GM21515 (cell line): Measurements from ENCODE around the gene ERICH2.
"Not testable (repeated sequence)": the region's sequence is repeated elsewhere in the genome, so short reads cannot be mapped to it uniquely, and the experiment has no call there.

Experiments used
- ATAC-seq: cut with Tn5 transposase; IDR thresholded peaks from one replicate; pipeline ENCODE4 v1.9.1; 2021; ENCODE audit not compliant: unreplicated experiment

ERICH2 gene

DNA sequence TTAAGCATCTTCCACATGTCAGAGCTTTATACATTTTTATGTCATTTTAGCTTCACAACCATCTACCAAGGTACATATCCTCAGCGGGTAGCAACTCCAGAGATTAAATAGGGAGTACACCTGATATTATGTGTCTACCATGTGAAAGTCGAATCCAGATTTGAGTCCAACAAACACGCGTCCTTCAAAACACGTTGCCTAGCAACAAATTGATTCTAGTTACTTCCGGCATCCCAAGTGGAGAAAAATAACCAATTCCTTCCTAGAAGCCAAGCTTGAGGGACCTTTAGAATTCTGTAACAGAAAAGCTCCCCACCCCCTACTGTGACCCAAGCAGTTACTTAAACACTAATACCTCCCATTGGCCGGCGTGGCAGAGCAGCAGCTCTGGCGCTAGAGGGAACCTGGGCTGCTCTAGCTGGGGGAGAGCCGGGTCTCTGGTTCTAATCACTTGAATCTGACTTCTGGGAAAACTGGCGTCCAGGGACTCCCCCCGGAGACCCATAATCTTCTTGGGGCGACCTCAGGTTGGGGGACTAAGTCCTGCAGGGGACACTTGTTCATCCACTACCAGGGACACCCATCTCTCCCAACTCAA lies at the start of gene ERICH2:
Gene ERICH2, plus strand, starts transcription at position 371 of the 598 bp plus-strand sequence. CDS start 304 bp downstream, outside the sequence.
- peak; percentile 66 for ATAC-seq

DNA sequence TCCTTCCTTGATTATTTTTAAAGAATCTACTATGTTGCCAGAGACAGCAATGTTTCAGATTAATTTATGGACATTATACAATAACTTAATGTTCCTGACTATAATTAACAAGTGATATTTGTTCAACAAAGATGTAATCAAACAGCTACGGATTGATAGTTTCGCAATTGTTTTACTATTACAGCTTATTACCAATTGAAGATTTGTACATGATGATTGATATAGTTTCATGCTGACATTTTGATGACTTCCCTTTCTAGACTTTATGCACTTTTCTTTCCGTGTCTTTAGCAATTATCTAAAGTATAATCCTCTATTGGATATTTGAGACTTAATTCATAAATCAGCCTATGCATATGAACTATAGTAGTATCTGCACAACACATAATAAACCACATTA lies 48.5 kb upstream of the ERICH2 start:
- ATAC-seq: no peak

GRCh38 chr2:170722301-170722700 lies 47.9 kb upstream of the ERICH2 start:
- no peak for ATAC-seq

DNA sequence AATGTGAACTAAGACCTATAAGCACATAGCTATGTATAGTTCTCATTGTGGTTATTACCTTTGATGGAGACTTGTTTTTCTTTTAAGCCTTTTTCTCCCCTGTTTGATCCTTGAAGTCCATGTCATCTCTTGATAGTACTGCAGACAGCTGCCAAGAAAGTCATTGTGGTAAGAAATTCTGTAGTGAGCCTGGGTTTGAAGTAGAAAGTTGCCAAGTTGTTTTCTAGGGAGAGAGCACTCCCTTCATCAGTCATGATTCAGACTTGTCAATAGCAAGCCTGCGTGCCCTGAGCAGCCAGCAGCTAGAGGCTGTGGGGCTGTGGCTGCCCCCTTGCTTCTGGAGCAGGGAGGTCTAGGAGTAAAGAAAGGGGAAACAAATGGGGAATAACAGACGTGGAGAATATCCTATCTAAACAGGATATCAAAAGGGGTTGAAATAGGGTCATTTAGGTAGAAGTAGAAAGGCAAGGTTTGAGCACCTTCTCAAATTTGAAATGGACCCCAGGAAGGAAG lies 46.7 kb upstream of the ERICH2 start:
- ATAC-seq: no peak

GRCh38 chr2:170733798-170734600 lies 36.2 kb upstream of the ERICH2 start:
- ATAC-seq: no peak

DNA sequence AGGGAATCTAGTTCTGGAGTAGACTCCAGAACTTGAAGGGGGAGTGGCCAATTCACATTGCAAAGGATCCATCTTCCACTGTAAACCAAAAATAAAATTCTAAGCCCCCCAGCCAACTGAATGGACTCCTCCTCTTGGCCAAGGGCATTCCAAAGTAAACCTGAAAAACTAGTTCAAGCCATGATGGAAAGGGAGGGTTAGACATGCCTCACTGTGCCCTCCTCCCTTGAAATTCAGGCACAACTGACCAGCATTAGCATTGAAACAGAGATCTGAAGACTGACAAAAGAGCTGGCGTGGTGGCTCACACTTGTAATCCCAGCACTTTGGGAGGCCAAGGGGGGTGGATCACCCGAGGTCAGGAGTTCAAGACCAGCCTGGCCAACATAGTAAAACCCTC lies 35.6 kb upstream of the ERICH2 start:
- not testable (repeated sequence) for ATAC-seq

DNA sequence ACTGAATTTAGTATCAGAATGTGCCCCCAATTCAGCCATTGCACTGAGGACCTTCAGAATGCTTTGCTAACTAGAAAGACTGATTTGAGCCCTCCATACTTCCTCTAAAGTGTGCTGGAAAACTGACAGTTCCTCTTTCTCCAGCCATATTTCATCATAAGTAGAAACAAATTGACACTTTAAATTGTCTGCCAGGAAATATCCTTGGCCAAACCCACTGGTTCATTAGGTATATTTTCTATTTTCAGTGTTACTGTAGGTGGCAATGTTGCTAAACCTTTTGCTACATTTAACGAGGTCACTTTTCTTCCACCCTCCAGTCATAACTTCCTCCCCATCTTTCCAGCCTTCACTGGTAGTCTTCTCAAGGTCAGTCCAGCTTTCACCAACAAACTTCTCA lies 33.5 kb upstream of the ERICH2 start:
- no peak for ATAC-seq

- ATAC-seq: no peak
These were observed 32.8 kb upstream of the ERICH2 start for GRCh38 chr2:170737406-170737805.

DNA sequence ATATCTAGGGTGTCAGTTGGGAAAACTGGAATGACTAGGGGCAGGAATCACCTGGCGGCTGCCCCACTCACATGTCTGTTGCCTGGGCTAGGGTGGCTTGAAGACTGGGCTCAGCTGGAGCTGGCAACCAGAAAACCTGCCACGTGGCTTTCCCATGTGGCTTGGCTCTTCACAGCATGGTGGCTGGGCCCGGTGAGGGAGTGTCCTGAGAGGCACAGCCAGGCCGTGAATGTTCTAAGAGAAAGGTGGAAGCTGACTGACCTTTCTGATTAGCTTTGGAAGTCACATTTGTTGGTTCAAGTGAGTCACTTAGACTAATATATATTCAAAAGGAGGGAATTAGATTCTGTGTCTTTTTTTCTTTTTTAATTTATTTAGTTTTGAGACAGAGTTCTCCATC lies 32.4 kb upstream of the ERICH2 start:
- ATAC-seq: no peak

DNA sequence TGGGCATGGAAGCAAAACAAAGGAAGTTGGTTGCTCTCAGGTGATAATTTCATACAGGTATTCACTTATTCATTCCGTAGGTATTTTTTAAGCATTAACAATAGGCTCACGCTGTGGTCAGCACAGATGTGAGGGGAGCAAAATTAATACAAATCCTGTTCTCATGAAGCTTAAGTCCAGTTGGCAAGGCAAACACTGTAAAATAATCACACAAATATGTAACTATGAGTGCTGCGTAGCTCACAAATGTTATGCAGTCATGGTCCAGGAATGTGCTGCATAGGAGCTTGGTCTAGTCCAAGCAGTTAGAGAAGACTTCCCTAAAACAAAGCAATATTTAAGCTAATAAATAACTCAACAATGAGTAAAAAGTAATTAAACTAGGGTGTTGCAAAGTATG lies 31.1 kb upstream of the ERICH2 start:
- no peak for ATAC-seq

GRCh38 chr2:170739507-170740046 lies 30.6 kb upstream of the ERICH2 start:
- no peak for ATAC-seq

DNA sequence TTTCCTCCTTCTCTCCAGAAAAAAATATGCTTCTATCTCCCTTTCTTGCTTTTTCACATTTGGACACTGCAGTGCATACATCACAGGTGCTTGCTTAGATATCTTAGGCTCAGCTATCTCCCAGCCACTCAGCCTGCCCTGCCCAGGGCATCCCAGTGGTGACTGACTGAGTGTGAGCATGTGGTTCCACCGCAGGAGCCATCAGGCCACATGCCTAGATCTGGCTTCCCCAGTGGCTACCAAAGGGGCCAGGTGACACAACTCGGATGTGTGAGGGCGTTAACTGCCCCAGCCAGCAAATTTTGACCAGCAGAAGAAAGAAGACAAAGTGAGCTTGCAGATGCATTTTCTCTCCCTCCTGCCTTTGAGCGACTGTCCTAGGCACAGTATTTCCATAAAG lies 29.5 kb upstream of the ERICH2 start:
- no peak for ATAC-seq

GRCh38 chr2:170742000-170742399 lies 28.2 kb upstream of the ERICH2 start:
- ATAC-seq: no peak

DNA sequence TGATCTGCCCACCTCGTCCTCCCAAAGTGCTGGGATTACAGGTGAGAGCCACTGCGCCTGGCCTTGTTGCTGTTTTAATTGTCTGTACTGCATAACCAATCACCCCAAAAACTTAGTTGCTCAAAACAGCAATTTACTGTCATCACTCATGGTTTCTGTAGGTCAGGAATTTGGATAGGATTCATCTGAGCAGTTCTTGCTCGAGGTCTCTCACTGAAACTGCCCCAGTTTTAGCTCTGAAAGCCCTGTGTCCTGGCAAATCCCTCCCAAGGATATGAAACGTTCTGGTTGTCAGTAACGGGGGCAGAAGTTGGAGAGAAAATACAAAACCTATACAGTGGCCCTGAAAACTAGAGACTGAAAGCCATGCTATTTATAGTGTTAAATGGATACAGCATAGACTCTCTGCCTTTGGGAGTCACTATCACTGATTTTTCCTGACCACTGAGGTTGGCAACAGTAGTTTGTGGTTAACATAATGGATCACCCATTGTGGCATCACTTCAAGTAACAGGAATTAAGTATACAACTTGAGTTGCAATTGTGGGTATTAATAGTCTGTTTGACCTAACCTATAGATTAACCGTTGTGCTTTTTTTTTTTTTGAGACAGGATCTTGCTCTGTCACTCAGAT lies 27.2 kb upstream of the ERICH2 start:
- ATAC-seq: no peak

DNA sequence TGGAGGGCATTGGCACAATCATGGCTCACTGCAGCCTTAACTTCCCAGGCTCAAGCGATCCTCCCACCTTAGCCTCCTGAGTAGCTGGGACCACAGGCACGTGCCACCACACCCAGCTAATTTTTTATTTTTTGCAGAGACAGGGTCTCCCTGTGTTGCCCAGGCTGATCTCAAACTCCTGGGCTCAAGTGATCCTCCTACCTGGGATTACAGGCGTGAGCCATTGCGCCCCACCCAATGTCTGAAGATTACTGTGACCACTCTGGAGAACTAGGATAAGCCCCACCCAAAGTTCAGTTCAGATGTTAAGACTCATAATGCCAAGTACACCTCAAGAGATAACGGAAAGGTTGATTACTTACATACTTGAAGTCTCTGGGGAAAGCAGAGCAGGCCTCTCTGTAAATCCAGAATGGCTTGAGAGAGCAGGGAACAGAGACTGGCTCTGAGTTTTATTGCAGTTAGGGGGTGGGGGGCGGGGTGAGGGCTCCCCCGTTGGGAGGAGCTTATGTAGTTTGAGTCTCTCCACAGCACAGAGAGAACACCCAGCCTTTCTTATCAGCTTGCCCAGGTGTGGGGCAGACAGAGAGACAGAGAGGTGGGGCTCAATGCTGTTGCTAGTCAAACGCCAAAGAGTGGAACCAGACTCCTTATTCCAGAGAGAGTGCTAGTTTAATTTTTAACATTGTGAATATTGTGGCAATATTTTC lies 26.5 kb upstream of the ERICH2 start:
- no peak for ATAC-seq

- no peak for ATAC-seq
These were observed 25.8 kb upstream of the ERICH2 start for GRCh38 chr2:170744248-170745002.

- no peak for ATAC-seq
These were observed 24.9 kb upstream of the ERICH2 start for GRCh38 chr2:170745305-170745704.

DNA sequence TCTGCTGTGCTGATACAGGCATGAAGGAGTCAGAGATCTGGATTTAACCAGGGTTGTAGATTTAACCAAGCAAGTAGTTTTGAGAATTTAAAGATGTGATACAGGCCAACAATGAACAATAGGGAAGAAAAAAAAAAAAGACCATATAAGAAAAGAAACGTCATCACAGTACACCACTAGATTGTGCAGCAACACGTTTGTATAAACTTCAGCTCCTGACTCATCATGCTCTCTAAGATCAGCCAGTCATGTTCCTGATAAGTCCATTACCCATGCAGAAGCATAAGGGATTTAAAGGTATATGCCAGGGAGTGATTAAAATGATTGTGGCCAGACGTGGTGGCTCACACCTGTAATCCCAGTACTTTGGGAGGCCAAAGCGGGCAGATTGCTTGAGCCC lies 22.3 kb upstream of the ERICH2 start:
- no peak for ATAC-seq

DNA sequence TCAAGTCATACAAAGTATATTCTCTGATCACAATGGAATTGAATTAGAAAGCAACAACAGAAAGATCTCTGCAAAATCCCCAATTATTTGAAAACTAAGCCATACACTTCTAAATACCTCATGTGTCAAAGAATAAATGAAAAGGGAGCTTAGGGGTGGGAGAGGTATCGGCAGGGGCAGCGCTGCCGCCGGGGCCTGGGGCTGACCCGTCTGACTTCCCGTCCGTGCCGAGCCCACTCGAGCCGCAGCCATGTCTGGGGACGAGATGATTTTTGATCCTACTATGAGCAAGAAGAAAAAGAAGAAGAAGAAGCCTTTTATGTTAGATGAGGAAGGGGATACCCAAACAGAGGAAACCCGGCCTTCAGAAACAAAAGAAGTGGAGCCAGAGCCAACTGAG lies 18.6 kb upstream of the ERICH2 start:
- not testable (repeated sequence) for ATAC-seq

DNA sequence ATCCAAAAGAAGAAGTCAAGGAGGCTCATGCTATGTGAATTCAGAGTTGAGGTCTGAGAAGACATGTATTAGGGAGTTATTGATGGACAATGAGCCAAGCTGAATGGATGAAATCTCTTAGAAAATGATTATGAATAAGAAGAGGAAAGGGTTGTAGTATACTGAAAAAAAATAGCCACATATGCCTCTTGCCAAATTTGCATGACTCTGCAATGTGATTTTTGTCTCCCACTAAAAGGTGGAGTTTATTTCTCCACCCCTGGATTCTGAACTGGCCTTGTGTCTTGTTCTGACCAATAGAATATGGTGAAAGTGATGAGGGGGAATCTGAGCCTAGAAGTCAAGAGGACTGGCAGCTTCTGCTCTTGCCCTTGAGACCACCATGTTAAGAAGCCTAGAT lies 8.6 kb upstream of the ERICH2 start:
- ATAC-seq: no peak
